ENCODE results near the gene PEX26. TPM values are rescaled to one million over a fixed set of nuclear protein-coding genes. Genes with fewer than 3 reads are reported as not detected.

Gene PEX26
- total RNA-seq, 1 donor from 2014 or later = 49.8 TPM

GRCh38 chr22:18111759-18112330 is 34.1 kb downstream of the PEX26 start:
- Mint-ChIP-seq H3K27ac (ENCODE audit: unreplicated experiment) (no peak overlapping the region), H3K4me3 (ENCODE audit: unreplicated experiment) (no peak overlapping the region), H3K4me1 (ENCODE audit: low read depth, unreplicated experiment) (peaks cover 12% of the 10 kb centered on the region), H3K27me3 (ENCODE audit: unreplicated experiment) (peaks cover 13% of the 10 kb centered on the region), H3K36me3 (ENCODE audit: unreplicated experiment) (peaks cover 5% of the 10 kb centered on the region), H3K9me3 (ENCODE audit: unreplicated experiment) (peaks cover 1% of the 10 kb centered on the region)
- TF ChIP-seq, protein P1, sequence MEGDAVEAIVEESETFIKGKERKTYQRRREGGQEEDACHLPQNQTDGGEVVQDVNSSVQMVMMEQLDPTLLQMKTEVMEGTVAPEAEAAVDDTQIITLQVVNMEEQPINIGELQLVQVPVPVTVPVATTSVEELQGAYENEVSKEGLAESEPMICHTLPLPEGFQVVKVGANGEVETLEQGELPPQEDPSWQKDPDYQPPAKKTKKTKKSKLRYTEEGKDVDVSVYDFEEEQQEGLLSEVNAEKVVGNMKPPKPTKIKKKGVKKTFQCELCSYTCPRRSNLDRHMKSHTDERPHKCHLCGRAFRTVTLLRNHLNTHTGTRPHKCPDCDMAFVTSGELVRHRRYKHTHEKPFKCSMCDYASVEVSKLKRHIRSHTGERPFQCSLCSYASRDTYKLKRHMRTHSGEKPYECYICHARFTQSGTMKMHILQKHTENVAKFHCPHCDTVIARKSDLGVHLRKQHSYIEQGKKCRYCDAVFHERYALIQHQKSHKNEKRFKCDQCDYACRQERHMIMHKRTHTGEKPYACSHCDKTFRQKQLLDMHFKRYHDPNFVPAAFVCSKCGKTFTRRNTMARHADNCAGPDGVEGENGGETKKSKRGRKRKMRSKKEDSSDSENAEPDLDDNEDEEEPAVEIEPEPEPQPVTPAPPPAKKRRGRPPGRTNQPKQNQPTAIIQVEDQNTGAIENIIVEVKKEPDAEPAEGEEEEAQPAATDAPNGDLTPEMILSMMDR (IDR thresholded peaks at IDR 0.05; ENCODE audit: partially characterized antibody, unreplicated experiment) = no peak
- DNase-seq = no peak

GRCh38 chr22:18112440-18112839 is 34.6 kb downstream of the PEX26 start:
- H3K4me3 Mint-ChIP-seq (ENCODE audit: unreplicated experiment) = no peak overlapping the region
- TF ChIP-seq, protein P1 (IDR thresholded peaks at IDR 0.05; ENCODE audit: partially characterized antibody, unreplicated experiment) = no peak
- peaks cover 13% of the 10 kb centered on the region for H3K27me3 Mint-ChIP-seq (ENCODE audit: unreplicated experiment)
- peaks cover 12% of the 10 kb centered on the region for H3K4me1 Mint-ChIP-seq (ENCODE audit: low read depth, unreplicated experiment)
- H3K27ac Mint-ChIP-seq (ENCODE audit: unreplicated experiment) = no peak overlapping the region
- H3K9me3 Mint-ChIP-seq (ENCODE audit: unreplicated experiment) = peaks cover 1% of the 10 kb centered on the region
- DNase-seq = no peak
- peaks cover under 1% of the 10 kb centered on the region for H3K36me3 Mint-ChIP-seq (ENCODE audit: unreplicated experiment)

- Mint-ChIP-seq H3K4me3 (ENCODE audit: unreplicated experiment) (no peak overlapping the region), H3K27me3 (ENCODE audit: unreplicated experiment) (peaks cover 13% of the 10 kb centered on the region)
Measured at GRCh38 chr22:18113680-18114394, 36.0 kb downstream of the PEX26 start.

GRCh38 chr22:18114495-18114894 is 36.7 kb downstream of the PEX26 start:
- H3K9me3 Mint-ChIP-seq (ENCODE audit: unreplicated experiment) = peaks cover 1% of the 10 kb centered on the region
- DNase-seq = no peak
- H3K27me3 Mint-ChIP-seq (ENCODE audit: unreplicated experiment) = peaks cover 9% of the 10 kb centered on the region
- H3K36me3 Mint-ChIP-seq (ENCODE audit: unreplicated experiment) = no peaks in the 10 kb centered on the region
- no peak overlapping the region for H3K27ac Mint-ChIP-seq (ENCODE audit: unreplicated experiment)
- TF ChIP-seq, protein P1 (IDR thresholded peaks at IDR 0.05; ENCODE audit: partially characterized antibody, unreplicated experiment) = no peak
- H3K4me1 Mint-ChIP-seq (ENCODE audit: low read depth, unreplicated experiment) = peaks cover 10% of the 10 kb centered on the region
- no peak overlapping the region for H3K4me3 Mint-ChIP-seq (ENCODE audit: unreplicated experiment)

More at GRCh38 chr22:18113680-18114394, 36.0 kb downstream of the PEX26 start:
- no peak overlapping the region for H3K27ac Mint-ChIP-seq (ENCODE audit: unreplicated experiment)
- peaks cover 1% of the 10 kb centered on the region for H3K9me3 Mint-ChIP-seq (ENCODE audit: unreplicated experiment)
- no peaks in the 10 kb centered on the region for H3K36me3 Mint-ChIP-seq (ENCODE audit: unreplicated experiment)
- peaks cover 12% of the 10 kb centered on the region for H3K4me1 Mint-ChIP-seq (ENCODE audit: low read depth, unreplicated experiment)
- TF ChIP-seq, protein P1 (IDR thresholded peaks at IDR 0.05; ENCODE audit: partially characterized antibody, unreplicated experiment) = no peak
- no peak for DNase-seq

All from glutamatergic neuron (in vitro differentiated cells).